Osteocyte (in vitro differentiated cells): ENCODE results near the gene ARHGEF7. TPM values are rescaled to one million over a fixed set of nuclear protein-coding genes. Genes with fewer than 3 reads are reported as not detected.

ENCODE experiments used
- DNase-seq: peaks from one replicate; pipeline ENCODE4 v3.0.0; 2021; ENCODE audit warnings: mixed read lengths; ENCODE audit not compliant: unreplicated experiment; ENCODE audit errors: extremely low spot score
- H3K27ac Mint-ChIP-seq: one replicate; pipeline ENCODE4 v1.8.0; 2021; ENCODE audit warnings: mild to moderate bottlenecking, mixed read lengths; ENCODE audit not compliant: unreplicated experiment
- H3K27me3 Mint-ChIP-seq: one replicate; pipeline ENCODE4 v1.8.0; 2021; ENCODE audit warnings: mixed read lengths; ENCODE audit not compliant: unreplicated experiment
- H3K36me3 Mint-ChIP-seq: one replicate; pipeline ENCODE4 v1.8.0; 2021; ENCODE audit warnings: mixed read lengths; ENCODE audit not compliant: unreplicated experiment
- H3K4me1 Mint-ChIP-seq: one replicate; pipeline ENCODE4 v1.8.0; 2021; ENCODE audit warnings: mixed read lengths; ENCODE audit not compliant: unreplicated experiment
- H3K4me3 Mint-ChIP-seq: one replicate; pipeline ENCODE4 v1.8.0; 2021; ENCODE audit warnings: mild to moderate bottlenecking, moderate library complexity, mixed read lengths; ENCODE audit not compliant: unreplicated experiment
- H3K9me3 Mint-ChIP-seq: one replicate; pipeline ENCODE4 v1.8.0; 2021; ENCODE audit warnings: mixed read lengths; ENCODE audit not compliant: unreplicated experiment
- total RNA-seq: library from RNA; stranded (reverse); gene quantifications from 2 replicates; pipeline ENCODE4 v1.2.1, GENCODE V29; 2021
- TF ChIP-seq, protein P1 (sequence below): fragments of 200-600 bp; sonication (generic); IDR thresholded peaks from 2 replicates; pipeline ENCODE4 v1.5.0; 2021; ENCODE audit warnings: antibody characterized with exemption, mild to moderate bottlenecking, moderate library complexity

Gene ARHGEF7
- total RNA-seq, 1 donor from 2014 or later = 125 TPM

DNA sequence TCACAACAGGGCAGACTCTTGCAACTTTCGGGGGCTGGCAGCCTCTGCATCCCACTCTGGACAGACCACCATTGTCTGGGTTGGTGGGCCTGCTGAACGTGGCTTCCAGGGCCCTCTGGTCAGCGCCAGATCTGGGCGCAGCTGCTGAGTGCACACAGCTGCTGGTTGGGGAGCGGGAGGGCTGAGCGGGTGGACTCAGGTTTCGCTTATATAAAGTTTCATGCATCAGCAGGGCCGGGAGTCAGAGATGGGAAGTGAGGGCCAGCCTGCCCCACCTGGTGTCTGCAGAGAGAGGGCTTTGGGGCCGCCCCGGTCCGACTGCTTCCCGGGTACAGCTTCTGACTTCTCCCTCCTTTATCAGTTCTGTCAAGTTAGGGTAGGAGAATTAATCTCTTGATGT is 6.9 kb downstream of the ARHGEF7 start:
- Mint-ChIP-seq H3K27me3 (no peaks in the 10 kb centered on the region), H3K4me3 (no peak overlapping the region), H3K9me3 (no peaks in the 10 kb centered on the region), H3K27ac (peak overlapping the region; percentile 63), H3K36me3 (peaks cover 22% of the 10 kb centered on the region), H3K4me1 (peaks cover 72% of the 10 kb centered on the region)
- no peak for DNase-seq
- TF ChIP-seq, protein P1, sequence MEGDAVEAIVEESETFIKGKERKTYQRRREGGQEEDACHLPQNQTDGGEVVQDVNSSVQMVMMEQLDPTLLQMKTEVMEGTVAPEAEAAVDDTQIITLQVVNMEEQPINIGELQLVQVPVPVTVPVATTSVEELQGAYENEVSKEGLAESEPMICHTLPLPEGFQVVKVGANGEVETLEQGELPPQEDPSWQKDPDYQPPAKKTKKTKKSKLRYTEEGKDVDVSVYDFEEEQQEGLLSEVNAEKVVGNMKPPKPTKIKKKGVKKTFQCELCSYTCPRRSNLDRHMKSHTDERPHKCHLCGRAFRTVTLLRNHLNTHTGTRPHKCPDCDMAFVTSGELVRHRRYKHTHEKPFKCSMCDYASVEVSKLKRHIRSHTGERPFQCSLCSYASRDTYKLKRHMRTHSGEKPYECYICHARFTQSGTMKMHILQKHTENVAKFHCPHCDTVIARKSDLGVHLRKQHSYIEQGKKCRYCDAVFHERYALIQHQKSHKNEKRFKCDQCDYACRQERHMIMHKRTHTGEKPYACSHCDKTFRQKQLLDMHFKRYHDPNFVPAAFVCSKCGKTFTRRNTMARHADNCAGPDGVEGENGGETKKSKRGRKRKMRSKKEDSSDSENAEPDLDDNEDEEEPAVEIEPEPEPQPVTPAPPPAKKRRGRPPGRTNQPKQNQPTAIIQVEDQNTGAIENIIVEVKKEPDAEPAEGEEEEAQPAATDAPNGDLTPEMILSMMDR = no peak

DNA sequence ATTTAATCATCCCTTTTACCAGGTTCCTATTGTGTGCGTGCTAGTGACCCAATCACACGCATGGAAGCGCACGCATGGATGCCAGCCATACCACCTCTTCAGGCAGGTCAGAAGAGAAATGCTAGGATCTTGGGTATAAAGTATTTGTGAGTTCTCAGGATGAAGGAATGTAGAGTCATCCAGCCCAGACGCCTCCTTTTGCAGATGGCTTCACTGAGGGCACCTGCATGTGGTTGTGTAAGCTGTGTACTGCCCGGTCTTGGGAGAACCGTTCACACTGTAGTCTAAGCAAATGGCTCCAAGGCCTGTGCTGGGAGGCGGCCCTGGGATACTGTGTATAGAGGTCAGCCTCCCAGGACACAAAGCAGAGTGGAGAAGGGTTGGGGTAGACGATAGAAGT is 7.5 kb downstream of the ARHGEF7 start:
- TF ChIP-seq, protein P1 = no peak
- H3K9me3 Mint-ChIP-seq = no peaks in the 10 kb centered on the region
- no peaks in the 10 kb centered on the region for H3K27me3 Mint-ChIP-seq
- H3K36me3 Mint-ChIP-seq = peaks cover 22% of the 10 kb centered on the region
- H3K4me1 Mint-ChIP-seq = peaks cover 66% of the 10 kb centered on the region
- no peak overlapping the region for H3K4me3 Mint-ChIP-seq
- H3K27ac Mint-ChIP-seq = peak overlapping the region; percentile 63
- no peak for DNase-seq

DNA sequence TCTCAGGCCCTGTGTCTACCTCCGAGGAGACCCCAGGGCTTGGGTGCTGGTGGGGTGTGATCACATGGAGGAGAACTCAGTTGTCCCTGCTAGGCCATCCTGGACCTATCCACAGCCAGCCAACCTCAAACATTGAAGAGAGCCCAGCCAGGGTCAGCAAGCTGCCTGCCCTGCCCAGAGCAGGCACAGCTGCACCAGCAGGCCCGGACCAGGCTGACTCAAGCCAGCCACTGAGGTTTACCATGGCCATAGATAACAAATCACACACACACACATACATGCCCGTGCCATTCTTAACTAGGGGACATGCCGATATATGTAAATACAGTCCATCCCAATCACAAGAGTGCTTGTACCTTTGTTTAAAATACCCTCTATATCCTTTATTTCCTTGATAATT is 8.1 kb downstream of the ARHGEF7 start:
- H3K27me3 Mint-ChIP-seq = no peaks in the 10 kb centered on the region
- no peak overlapping the region for H3K4me3 Mint-ChIP-seq
- TF ChIP-seq, protein P1 = no peak
- DNase-seq = no peak
- H3K27ac Mint-ChIP-seq = no peak overlapping the region
- H3K36me3 Mint-ChIP-seq = peaks cover 22% of the 10 kb centered on the region
- H3K9me3 Mint-ChIP-seq = no peaks in the 10 kb centered on the region
- H3K4me1 Mint-ChIP-seq = peaks cover 60% of the 10 kb centered on the region

DNA sequence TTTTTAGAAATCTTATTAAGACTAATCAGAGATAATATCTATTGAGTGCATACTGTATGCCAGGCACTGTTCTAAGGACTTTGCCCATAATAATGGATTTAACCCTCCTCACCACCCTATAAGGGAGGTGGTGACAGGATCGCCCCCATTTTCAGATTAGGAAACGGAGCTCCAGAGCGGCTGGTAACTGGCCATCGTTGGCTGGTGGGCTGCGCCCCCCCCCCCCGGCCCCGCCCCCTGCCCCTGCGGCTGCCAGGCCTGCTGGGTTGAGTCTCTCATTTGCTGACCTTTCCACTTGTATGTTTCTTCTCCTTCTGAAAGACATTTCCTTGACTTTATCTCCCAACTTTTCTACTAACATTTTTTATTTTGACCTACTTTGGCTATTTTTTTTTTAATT is 8.5 kb downstream of the ARHGEF7 start:
- no peaks in the 10 kb centered on the region for H3K9me3 Mint-ChIP-seq
- H3K27me3 Mint-ChIP-seq = no peaks in the 10 kb centered on the region
- peaks cover 22% of the 10 kb centered on the region for H3K36me3 Mint-ChIP-seq
- DNase-seq = no peak
- H3K4me1 Mint-ChIP-seq = peaks cover 56% of the 10 kb centered on the region
- no peak overlapping the region for H3K4me3 Mint-ChIP-seq
- peak overlapping the region; percentile 4 for H3K27ac Mint-ChIP-seq
- TF ChIP-seq, protein P1 = no peak

DNA sequence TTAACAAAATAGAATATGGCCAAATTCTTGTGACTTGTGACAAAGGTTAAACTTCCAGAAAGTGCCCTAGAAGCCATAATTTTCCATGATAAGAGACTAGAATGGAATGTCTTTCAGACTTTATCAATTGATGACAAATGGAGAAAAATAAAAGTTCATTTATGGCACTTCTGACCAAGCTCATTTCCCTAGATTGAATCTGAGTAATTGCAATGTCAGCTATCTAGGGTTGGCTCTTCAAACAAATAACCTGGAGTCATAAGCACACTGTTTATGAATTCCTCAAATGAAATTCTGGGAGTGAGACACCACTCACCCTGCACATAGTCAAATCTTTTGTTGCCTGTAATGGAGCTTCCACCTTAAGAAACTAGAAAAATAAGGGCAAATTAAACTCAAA is 11.4 kb downstream of the ARHGEF7 start:
- Mint-ChIP-seq H3K9me3 (no peaks in the 10 kb centered on the region), H3K4me3 (no peak overlapping the region), H3K27me3 (no peaks in the 10 kb centered on the region), H3K36me3 (peaks cover 11% of the 10 kb centered on the region), H3K27ac (no peak overlapping the region), H3K4me1 (peaks cover 31% of the 10 kb centered on the region)
- DNase-seq = no peak
- TF ChIP-seq, protein P1 = no peak
